Activated CD4-positive, alpha-beta T cell treated with anti-CD3 and anti-CD28 coated beads for 1 hour (primary cell): ENCODE data around the gene PPWD1.

ENCODE experiments used
- DNase-seq: peaks from one replicate; pipeline ENCODE4 v3.0.0-alpha.2; 2020

Gene PPWD1

GRCh38 chr5:65624025-65624570 lies 61.0 kb downstream of the PPWD1 start, which contains the start of gene TRIM23:
TRIM23 (minus strand) TSS chr5:65624333; CDS start chr5:65624274, 59 bp downstream.
- peak; percentile 85 for DNase-seq

GRCh38 chr5:65624571-65625555 lies 61.8 kb downstream of the PPWD1 start, which contains the start of the genes SHLD3 and TRAPPC13:
SHLD3 (plus strand) TSS chr5:65625027; CDS start chr5:65629588, 4,561 bp downstream.
TRAPPC13 (plus strand) TSS chr5:65625027; CDS start chr5:65625061, 34 bp downstream.
- peak; percentile 71 for DNase-seq

- no peak for DNase-seq
Observed at GRCh38 chr5:65625743-65626142, 62.6 kb downstream of the PPWD1 start.

GRCh38 chr5:65630981-65631380 lies 67.9 kb downstream of the PPWD1 start:
- DNase-seq, result no peak
